ENCODE results near the gene HNRNPL. TPM values are rescaled to one million over a fixed set of nuclear protein-coding genes. Genes with fewer than 3 reads are reported as not detected.
A peak's percentile ranks its signal among the peaks of the same experiment; 100 is the strongest.

HNRNPL gene
- total RNA-seq, 1 experiment from 2014 or later, result 710 TPM

- Histone ChIP-seq H4K91ac (ENCODE audit: insufficient read length, low read depth, low read length) (no peak overlapping the region), H3K18ac (ENCODE audit: insufficient read length, low read depth, low read length) (no peak overlapping the region), H3K79me2 (ENCODE audit: insufficient read depth, low read length) (peaks cover 10% of the 10 kb centered on the region; the same call in 1 of the 2 replicates), H3K27ac (ENCODE audit: insufficient read length, low read depth, low read length) (no peak overlapping the region), H2AK5ac (ENCODE audit: insufficient read length, low read length) (no peak overlapping the region), H3K9ac (ENCODE audit: extremely low read depth, insufficient read length, low read length) (no peak overlapping the region), H4K5ac (ENCODE audit: insufficient read length, low read depth, low read length) (no peak overlapping the region), H3T11ph (ENCODE audit: low read length) (no peak overlapping the region), H4K20me1 (ENCODE audit: control insufficient read depth, insufficient read depth, insufficient read length) (peaks cover 4% of the 10 kb centered on the region), H4K8ac (replicated peaks; ENCODE audit: insufficient read length, low read depth, low read length) (no peak overlapping the region), H3K27me3 (ENCODE audit: insufficient read depth, low read length) (no peaks in the 10 kb centered on the region), H3K4me2 (ENCODE audit: insufficient read depth, insufficient read length, low read length) (no peak overlapping the region), H3K56ac (ENCODE audit: insufficient read length, low read depth, low read length) (no peak overlapping the region), H2BK15ac (ENCODE audit: low read depth, low read length) (no peak overlapping the region), H3K79me1 (ENCODE audit: insufficient read depth, low read depth, low read length, poor library complexity, severe bottlenecking) (peaks cover 8% of the 10 kb centered on the region), H3K23me2 (ENCODE audit: insufficient read length, low read depth, low read length, poor library complexity, severe bottlenecking) (no peaks in the 10 kb centered on the region), H3K23ac (ENCODE audit: insufficient read length, low read depth, low read length) (no peak overlapping the region), H2BK20ac (ENCODE audit: low read depth, low read length, poor library complexity, severe bottlenecking) (no peak overlapping the region), H3K14ac (ENCODE audit: insufficient read depth, low read length) (no peak overlapping the region), H2AFZ (ENCODE audit: low read length) (no peak overlapping the region), H2BK5ac (ENCODE audit: insufficient read length, low read length) (no peak overlapping the region), H3K4ac (ENCODE audit: low read depth, low read length) (no peak overlapping the region), H3K4me1 (ENCODE audit: insufficient read depth, low read length) (no peaks in the 10 kb centered on the region), H2BK120ac (ENCODE audit: low read depth, low read length, poor library complexity, severe bottlenecking) (no peak overlapping the region), H2BK12ac (ENCODE audit: insufficient read length, low read depth, low read length) (no peak overlapping the region), H3K9me3 (ENCODE audit: control insufficient read depth, low read depth, low read length) (no peaks in the 10 kb centered on the region)
- H3K4me1 Mint-ChIP-seq, result peaks cover 15 to 16% of the 10 kb centered on the region in 2 experiments
- TF ChIP-seq CTCF (conservative IDR thresholded peaks at IDR 0.05), result no peak
- H3K4me3 Mint-ChIP-seq, result no peak overlapping the region
- WGBS (ENCODE audit: extremely low coverage, insufficient read length, low lambda C conversion rate), result no CpG with 5 or more reads among the region's 9 CpGs
- H3K27ac Mint-ChIP-seq, result peak overlapping the region in 2 of 3 experiments; percentile 49 to 64; a peak in 4 of 7 replicates
- no peaks in the 10 kb centered on the region; a peak in 1 of 5 replicates for H3K9me3 Mint-ChIP-seq
- peaks cover 2% of the 10 kb centered on the region; the same call in 1 of the 2 replicates for H3K27me3 Mint-ChIP-seq (ENCODE audit: low read depth)
- peaks cover 89 to 100% (median 99%) of the 10 kb centered on the region in 3 experiments for H3K36me3 Mint-ChIP-seq (ENCODE audit: insufficient read depth in 1 of 3, low read depth in 3 of 3)
- no peak for DNase-seq
Observed at GRCh38 chr19:38843175-38843758, 6.5 kb downstream of the HNRNPL start.
